Activated T-cell treated with anti-CD3 and anti-CD28 coated beads, Interleukin-2, amount 50 U/mL, for 4 hours (primary cell): ENCODE results near the gene NFKBIL1. TPM values are rescaled to one million over a fixed set of nuclear protein-coding genes. Genes with fewer than 3 reads are reported as not detected.

ENCODE experiments used
- ATAC-seq, 2 donors: fragments of 200-7000 bp; cut with Tn5 transposase; one replicate each; pipeline ENCODE4 v1.10.0; 2021
- DNase-seq: peaks from one replicate; pipeline ENCODE4 v3.0.0-alpha.2; 2020
- H3K27me3 Mint-ChIP-seq: one replicate; pipeline ENCODE4 v1.8.0; 2021; ENCODE audit warnings: low read depth, mixed read lengths
- H3K36me3 Mint-ChIP-seq: one replicate; pipeline ENCODE4 v1.8.0; 2022; ENCODE audit warnings: mixed read lengths; ENCODE audit not compliant: insufficient read depth
- H3K4me1 Mint-ChIP-seq: one replicate; pipeline ENCODE4 v1.8.0; 2021; ENCODE audit warnings: low read depth, mixed read lengths
- H3K4me3 Mint-ChIP-seq: one replicate; pipeline ENCODE4 v1.8.0; 2021; ENCODE audit warnings: mild to moderate bottlenecking, moderate library complexity, mixed read lengths
- H3K9me3 Mint-ChIP-seq: one replicate; pipeline ENCODE4 v1.8.0; 2021; ENCODE audit warnings: mixed read lengths
- total RNA-seq, 3 donors: library from RNA; stranded (reverse); gene quantifications; one replicate each; pipeline ENCODE4 v1.2.1, GENCODE V29; 2021

Gene NFKBIL1
- total RNA-seq, 3 donors from 2014 or later = 9.3 to 12.8 (median 12.7) TPM

DNA sequence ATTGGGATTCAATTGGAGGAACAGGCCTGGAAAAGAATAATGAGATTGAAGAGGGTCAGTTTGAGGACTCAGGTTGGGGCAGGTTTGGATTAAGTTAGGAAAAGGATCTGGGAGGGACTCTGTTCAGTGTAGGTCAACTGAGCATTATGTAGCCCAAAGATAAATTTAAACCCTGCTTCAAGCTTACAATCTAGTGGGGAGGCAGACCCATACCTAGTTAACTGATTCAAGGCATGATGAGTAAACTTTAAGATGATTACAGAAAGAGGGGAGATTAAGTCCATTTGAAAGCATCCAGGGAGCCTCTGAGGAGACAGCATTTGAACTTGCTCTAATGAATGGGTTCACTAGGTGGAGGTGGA, 13.3 kb downstream of the NFKBIL1 start:
- peaks cover 43% of the 10 kb centered on the region for H3K36me3 Mint-ChIP-seq
- H3K4me3 Mint-ChIP-seq = peak overlapping the region; percentile 67
- no peaks in the 10 kb centered on the region for H3K27me3 Mint-ChIP-seq
- no peaks in the 10 kb centered on the region for H3K9me3 Mint-ChIP-seq
- no peak for DNase-seq
- ATAC-seq = no peak
- H3K4me1 Mint-ChIP-seq = peaks cover 88% of the 10 kb centered on the region

DNA sequence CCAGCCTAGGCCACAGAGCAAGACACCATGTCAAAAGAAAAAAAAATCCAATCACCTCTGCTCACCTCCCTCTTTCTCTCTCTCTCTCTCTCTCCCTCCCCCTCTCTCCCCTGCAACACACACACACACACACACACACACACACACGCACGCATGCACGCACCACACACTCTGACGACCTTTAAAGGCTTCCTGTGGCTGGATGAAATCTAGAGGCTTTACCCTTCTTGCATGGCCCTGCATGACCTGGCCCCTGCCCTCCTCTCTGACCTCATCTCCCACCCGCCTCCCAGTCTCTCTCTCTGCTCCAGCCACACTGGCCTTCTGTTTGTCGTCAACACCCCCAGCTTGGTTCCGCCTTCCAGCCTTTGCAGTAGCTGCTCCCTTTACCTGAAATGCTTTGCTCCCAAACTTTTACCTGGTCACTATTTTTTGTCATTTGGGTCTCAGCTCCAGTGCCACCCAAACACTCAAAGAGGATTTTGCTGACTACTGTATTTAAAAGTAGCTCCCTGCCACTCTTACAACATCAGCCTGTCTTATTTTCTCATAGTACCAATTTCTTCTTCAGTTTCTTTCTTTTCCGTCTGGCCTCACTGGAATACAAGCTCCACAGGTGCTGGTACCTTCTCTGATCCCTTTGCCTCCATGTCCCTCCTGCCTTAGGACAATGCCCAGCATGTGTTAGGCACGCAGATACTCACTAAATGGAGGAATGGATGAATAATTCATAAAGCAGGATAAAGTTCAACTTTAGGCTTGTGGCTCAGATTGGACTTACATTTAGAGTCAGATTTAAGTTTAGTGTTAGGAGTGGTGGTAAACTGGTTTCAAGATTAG, 20.3 kb downstream of the NFKBIL1 start:
- Mint-ChIP-seq H3K27me3 (no peaks in the 10 kb centered on the region), H3K4me3 (peak overlapping the region; percentile 96), H3K4me1 (peaks cover 81% of the 10 kb centered on the region), H3K36me3 (peaks cover 29% of the 10 kb centered on the region), H3K9me3 (no peaks in the 10 kb centered on the region)
- no peak for DNase-seq
- ATAC-seq = peak in 1 of 2 donors; percentile 1

DNA sequence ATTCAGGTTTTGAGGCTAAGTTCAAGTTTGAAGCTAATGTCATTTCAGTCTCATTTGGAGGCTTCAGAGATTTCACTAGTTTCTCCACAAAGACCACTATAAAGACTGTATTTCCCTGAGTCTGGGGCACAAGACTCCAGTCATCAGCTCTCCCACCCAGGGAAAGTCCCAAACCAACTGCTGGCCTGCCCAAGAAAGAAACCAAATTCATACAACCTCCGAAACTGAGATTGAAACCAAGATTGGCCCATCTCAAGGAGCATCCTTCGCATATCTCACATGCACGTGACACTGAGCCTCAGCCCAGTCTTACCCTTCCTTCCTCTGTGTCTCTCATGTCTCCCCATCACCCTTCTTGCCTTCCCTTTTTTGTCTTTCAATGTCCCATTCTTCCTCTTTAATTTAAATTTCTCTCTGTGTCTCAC, 21.1 kb downstream of the NFKBIL1 start:
- DNase-seq (peak; percentile 54), ATAC-seq (peak; percentile 69)
- peaks cover 81% of the 10 kb centered on the region for H3K4me1 Mint-ChIP-seq
- H3K36me3 Mint-ChIP-seq = peaks cover 30% of the 10 kb centered on the region
- H3K4me3 Mint-ChIP-seq = peak overlapping the region; percentile 96
- no peaks in the 10 kb centered on the region for H3K9me3 Mint-ChIP-seq
- no peaks in the 10 kb centered on the region for H3K27me3 Mint-ChIP-seq

GRCh38 chr6:31569861-31570536, 22.6 kb downstream of the NFKBIL1 start:
- no peaks in the 10 kb centered on the region for H3K27me3 Mint-ChIP-seq
- H3K9me3 Mint-ChIP-seq = no peaks in the 10 kb centered on the region
- H3K4me1 Mint-ChIP-seq = peaks cover 85% of the 10 kb centered on the region
- ATAC-seq (no peak), DNase-seq (no peak)
- peaks cover 30% of the 10 kb centered on the region for H3K36me3 Mint-ChIP-seq
- H3K4me3 Mint-ChIP-seq = peak overlapping the region; percentile 96

GRCh38 chr6:31572041-31572911, 24.9 kb downstream of the NFKBIL1 start, which contains the start of gene LTA:
Gene LTA (plus strand): TSS chr6:31572289. CDS start chr6:31572743, 454 bp downstream.
- peak; percentile 75 for DNase-seq
- Mint-ChIP-seq H3K4me3 (peak within 1 kb of the TSS; percentile 96), H3K9me3 (no peaks in the 10 kb centered on the region), H3K27me3 (no peaks in the 10 kb centered on the region), H3K4me1 (peaks cover 83% of the 10 kb centered on the region), H3K36me3 (peaks cover 42% of the 10 kb centered on the region)
- ATAC-seq = peak; percentile 49 to 57

- DNase-seq (no peak), ATAC-seq (no peak)
- H3K4me1 Mint-ChIP-seq = peaks cover 77% of the 10 kb centered on the region
- no peaks in the 10 kb centered on the region for H3K9me3 Mint-ChIP-seq
- no peaks in the 10 kb centered on the region for H3K27me3 Mint-ChIP-seq
- peaks cover 48% of the 10 kb centered on the region for H3K36me3 Mint-ChIP-seq
- H3K4me3 Mint-ChIP-seq = peak overlapping the region; percentile 96
Measured at GRCh38 chr6:31573239-31574105, 26.1 kb downstream of the NFKBIL1 start.

DNA sequence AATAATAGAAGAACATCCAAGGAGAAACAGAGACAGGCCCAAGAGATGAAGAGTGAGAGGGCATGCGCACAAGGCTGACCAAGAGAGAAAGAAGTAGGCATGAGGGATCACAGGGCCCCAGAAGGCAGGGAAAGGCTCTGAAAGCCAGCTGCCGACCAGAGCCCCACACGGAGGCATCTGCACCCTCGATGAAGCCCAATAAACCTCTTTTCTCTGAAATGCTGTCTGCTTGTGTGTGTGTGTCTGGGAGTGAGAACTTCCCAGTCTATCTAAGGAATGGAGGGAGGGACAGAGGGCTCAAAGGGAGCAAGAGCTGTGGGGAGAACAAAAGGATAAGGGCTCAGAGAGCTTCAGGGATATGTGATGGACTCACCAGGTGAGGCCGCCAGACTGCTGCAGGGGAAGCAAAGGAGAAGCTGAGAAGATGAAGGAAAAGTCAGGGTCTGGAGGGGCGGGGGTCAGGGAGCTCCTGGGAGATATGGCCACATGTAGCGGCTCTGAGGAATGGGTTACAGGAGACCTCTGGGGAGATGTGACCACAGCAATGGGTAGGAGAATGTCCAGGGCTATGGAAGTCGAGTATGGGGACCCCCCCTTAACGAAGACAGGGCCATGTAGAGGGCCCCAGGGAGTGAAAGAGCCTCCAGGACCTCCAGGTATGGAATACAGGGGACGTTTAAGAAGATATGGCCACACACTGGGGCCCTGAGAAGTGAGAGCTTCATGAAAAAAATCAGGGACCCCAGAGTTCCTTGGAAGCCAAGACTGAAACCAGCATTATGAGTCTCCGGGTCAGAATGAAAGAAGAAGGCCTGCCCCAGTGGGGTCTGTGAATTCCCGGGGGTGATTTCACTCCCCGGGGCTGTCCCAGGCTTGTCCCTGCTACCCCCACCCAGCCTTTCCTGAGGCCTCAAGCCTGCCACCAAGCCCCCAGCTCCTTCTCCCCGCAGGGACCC, 27.0 kb downstream of the NFKBIL1 start:
- no peak for DNase-seq
- Mint-ChIP-seq H3K4me1 (peaks cover 77% of the 10 kb centered on the region), H3K27me3 (no peaks in the 10 kb centered on the region), H3K9me3 (no peaks in the 10 kb centered on the region), H3K4me3 (peak overlapping the region; percentile 96), H3K36me3 (peaks cover 54% of the 10 kb centered on the region)
- ATAC-seq = peak; percentile 6 to 7

DNA sequence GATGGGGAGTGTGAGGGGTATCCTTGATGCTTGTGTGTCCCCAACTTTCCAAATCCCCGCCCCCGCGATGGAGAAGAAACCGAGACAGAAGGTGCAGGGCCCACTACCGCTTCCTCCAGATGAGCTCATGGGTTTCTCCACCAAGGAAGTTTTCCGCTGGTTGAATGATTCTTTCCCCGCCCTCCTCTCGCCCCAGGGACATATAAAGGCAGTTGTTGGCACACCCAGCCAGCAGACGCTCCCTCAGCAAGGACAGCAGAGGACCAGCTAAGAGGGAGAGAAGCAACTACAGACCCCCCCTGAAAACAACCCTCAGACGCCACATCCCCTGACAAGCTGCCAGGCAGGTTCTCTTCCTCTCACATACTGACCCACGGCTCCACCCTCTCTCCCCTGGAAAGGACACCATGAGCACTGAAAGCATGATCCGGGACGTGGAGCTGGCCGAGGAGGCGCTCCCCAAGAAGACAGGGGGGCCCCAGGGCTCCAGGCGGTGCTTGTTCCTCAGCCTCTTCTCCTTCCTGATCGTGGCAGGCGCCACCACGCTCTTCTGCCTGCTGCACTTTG, 28.0 kb downstream of the NFKBIL1 start, which contains the start of gene TNF:
Gene TNF, plus strand, starts transcription at position 231 of the 567 bp plus-strand sequence. Its CDS starts 177 bp downstream, at position 408.
- H3K9me3 Mint-ChIP-seq = no peaks in the 10 kb centered on the region
- peaks cover 73% of the 10 kb centered on the region for H3K4me1 Mint-ChIP-seq
- peak; percentile 80 for DNase-seq
- H3K36me3 Mint-ChIP-seq = peaks cover 53% of the 10 kb centered on the region
- ATAC-seq = peak; percentile 21 to 23
- H3K27me3 Mint-ChIP-seq = no peaks in the 10 kb centered on the region
- peak within 1 kb of the TSS; percentile 96 for H3K4me3 Mint-ChIP-seq

GRCh38 chr6:31575952-31576685, 28.7 kb downstream of the NFKBIL1 start:
- H3K36me3 Mint-ChIP-seq = peaks cover 57% of the 10 kb centered on the region
- ATAC-seq = no peak
- no peak for DNase-seq
- H3K27me3 Mint-ChIP-seq = no peaks in the 10 kb centered on the region
- no peaks in the 10 kb centered on the region for H3K9me3 Mint-ChIP-seq
- peak overlapping the region; percentile 96 for H3K4me3 Mint-ChIP-seq
- peaks cover 72% of the 10 kb centered on the region for H3K4me1 Mint-ChIP-seq

GRCh38 chr6:31576897-31577578, 29.6 kb downstream of the NFKBIL1 start:
- peak overlapping the region; percentile 96 for H3K4me3 Mint-ChIP-seq
- H3K4me1 Mint-ChIP-seq = peaks cover 66% of the 10 kb centered on the region
- H3K27me3 Mint-ChIP-seq = no peaks in the 10 kb centered on the region
- H3K9me3 Mint-ChIP-seq = no peaks in the 10 kb centered on the region
- DNase-seq (no peak), ATAC-seq (no peak)
- H3K36me3 Mint-ChIP-seq = peaks cover 60% of the 10 kb centered on the region

GRCh38 chr6:31577579-31577966, 30.2 kb downstream of the NFKBIL1 start:
- peak overlapping the region; percentile 96 for H3K4me3 Mint-ChIP-seq
- no peaks in the 10 kb centered on the region for H3K27me3 Mint-ChIP-seq
- DNase-seq = no peak
- H3K36me3 Mint-ChIP-seq = peaks cover 58% of the 10 kb centered on the region
- H3K4me1 Mint-ChIP-seq = peaks cover 68% of the 10 kb centered on the region
- no peak for ATAC-seq
- H3K9me3 Mint-ChIP-seq = no peaks in the 10 kb centered on the region
